ENCODE results near the gene PDE10A.

PDE10A gene

GRCh38 chr6:165456286-165456685 is 206.8 kb downstream of the PDE10A start:
- no peaks in the 10 kb centered on the region for H3K27me3 ChIP-seq (ENCODE audit: control insufficient read depth, insufficient read depth, low read length)
- no peaks in the 10 kb centered on the region for H3K4me1 ChIP-seq (ENCODE audit: control insufficient read depth, insufficient read depth, low read length)
- H3K9me3 ChIP-seq (ENCODE audit: control insufficient read depth, low read length), result no peaks in the 10 kb centered on the region
- H3K36me3 ChIP-seq (ENCODE audit: control insufficient read depth, insufficient read depth, low read length), result no peaks in the 10 kb centered on the region
- H3K9ac ChIP-seq (ENCODE audit: low read length), result no peak overlapping the region
- no peak overlapping the region for H3K4me3 ChIP-seq (ENCODE audit: low read length)

DNA sequence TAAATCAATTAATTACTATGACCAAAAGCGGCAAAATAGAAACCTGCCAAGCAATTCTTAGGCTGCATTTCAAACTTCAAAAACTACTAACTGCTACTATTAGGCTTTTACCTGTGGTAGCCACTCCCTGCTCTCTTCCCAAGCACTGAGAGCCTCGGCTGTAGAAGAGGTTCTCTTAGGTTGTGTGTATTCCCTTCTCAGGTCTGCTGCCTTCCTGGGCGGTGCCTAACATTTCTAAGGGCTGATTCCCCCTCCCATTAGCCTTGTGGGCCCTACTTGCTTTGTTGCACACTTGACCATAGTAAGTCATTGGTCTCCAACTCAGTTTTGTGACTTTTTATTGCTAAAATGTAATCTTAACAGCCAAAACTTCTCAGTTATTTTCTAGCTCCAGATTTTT is 207.6 kb downstream of the PDE10A start:
- no peaks in the 10 kb centered on the region for H3K36me3 ChIP-seq (ENCODE audit: control insufficient read depth, insufficient read depth, low read length)
- no peak overlapping the region for H3K4me3 ChIP-seq (ENCODE audit: low read length)
- no peaks in the 10 kb centered on the region for H3K9me3 ChIP-seq (ENCODE audit: control insufficient read depth, low read length)
- H3K4me1 ChIP-seq (ENCODE audit: control insufficient read depth, insufficient read depth, low read length), result no peaks in the 10 kb centered on the region
- no peaks in the 10 kb centered on the region for H3K27me3 ChIP-seq (ENCODE audit: control insufficient read depth, insufficient read depth, low read length)
- H3K9ac ChIP-seq (ENCODE audit: low read length), result no peak overlapping the region

DNA sequence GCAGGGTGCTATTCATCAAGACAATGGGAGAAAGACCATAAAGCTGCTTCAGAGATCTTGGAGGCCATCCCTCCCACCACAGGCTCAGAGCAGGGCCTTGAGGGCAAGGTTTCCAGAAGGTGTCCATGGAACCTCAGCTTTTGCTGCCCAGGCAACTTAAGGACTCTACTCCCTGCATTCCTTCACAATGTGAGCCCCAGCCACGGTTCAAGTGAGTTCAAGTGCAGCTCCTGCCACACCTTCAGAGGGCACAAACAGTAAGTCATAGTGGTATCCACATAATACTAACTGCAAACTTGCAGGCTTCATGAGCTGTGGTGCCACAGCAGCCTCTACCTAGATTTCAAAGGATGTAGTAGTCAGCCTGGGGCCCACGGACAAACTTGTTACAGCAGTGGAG is 209.6 kb downstream of the PDE10A start:
- H3K4me3 ChIP-seq (ENCODE audit: low read length), result no peak overlapping the region

DNA sequence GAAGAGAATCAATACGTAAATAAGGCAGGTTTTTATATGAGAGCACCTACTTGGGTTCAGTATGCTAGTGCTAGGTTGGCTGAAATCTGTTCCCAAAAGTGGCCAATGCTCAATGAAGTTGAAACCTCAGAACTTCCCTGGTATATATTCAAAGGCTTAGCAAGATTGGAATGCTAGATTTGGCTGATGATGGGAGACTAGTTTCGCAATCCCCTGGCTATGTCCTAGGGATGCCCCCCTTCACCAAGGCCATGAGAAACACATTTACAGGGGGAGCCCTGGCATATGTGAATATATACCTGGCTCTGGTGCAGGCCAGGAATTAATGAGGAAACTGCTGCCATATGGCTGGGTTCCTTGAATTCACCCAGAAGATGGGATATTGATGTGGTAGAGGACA is 211.2 kb downstream of the PDE10A start:
- no peaks in the 10 kb centered on the region for H3K36me3 ChIP-seq (ENCODE audit: control insufficient read depth, insufficient read depth, low read length)
- no peak overlapping the region for H3K4me3 ChIP-seq (ENCODE audit: low read length)
- no peaks in the 10 kb centered on the region for H3K9me3 ChIP-seq (ENCODE audit: control insufficient read depth, low read length)
- no peak overlapping the region for H3K9ac ChIP-seq (ENCODE audit: low read length)
- no peaks in the 10 kb centered on the region for H3K4me1 ChIP-seq (ENCODE audit: control insufficient read depth, insufficient read depth, low read length)
- no peaks in the 10 kb centered on the region for H3K27me3 ChIP-seq (ENCODE audit: control insufficient read depth, insufficient read depth, low read length)

More for the DNA sequence above, 209.6 kb downstream of the PDE10A start:
- H3K9ac ChIP-seq (ENCODE audit: low read length), result no peak overlapping the region
- no peaks in the 10 kb centered on the region for H3K27me3 ChIP-seq (ENCODE audit: control insufficient read depth, insufficient read depth, low read length)
- H3K4me1 ChIP-seq (ENCODE audit: control insufficient read depth, insufficient read depth, low read length), result no peaks in the 10 kb centered on the region
- H3K9me3 ChIP-seq (ENCODE audit: control insufficient read depth, low read length), result no peaks in the 10 kb centered on the region
- H3K36me3 ChIP-seq (ENCODE audit: control insufficient read depth, insufficient read depth, low read length), result no peaks in the 10 kb centered on the region

GRCh38 chr6:165448210-165448609 is 214.8 kb downstream of the PDE10A start:
- Histone ChIP-seq H3K36me3 (ENCODE audit: control insufficient read depth, insufficient read depth, low read length) (no peaks in the 10 kb centered on the region), H3K4me3 (ENCODE audit: low read length) (no peak overlapping the region), H3K27me3 (ENCODE audit: control insufficient read depth, insufficient read depth, low read length) (no peaks in the 10 kb centered on the region), H3K4me1 (ENCODE audit: control insufficient read depth, insufficient read depth, low read length) (no peaks in the 10 kb centered on the region), H3K9ac (ENCODE audit: low read length) (no peak overlapping the region), H3K9me3 (ENCODE audit: control insufficient read depth, low read length) (no peaks in the 10 kb centered on the region)

DNA sequence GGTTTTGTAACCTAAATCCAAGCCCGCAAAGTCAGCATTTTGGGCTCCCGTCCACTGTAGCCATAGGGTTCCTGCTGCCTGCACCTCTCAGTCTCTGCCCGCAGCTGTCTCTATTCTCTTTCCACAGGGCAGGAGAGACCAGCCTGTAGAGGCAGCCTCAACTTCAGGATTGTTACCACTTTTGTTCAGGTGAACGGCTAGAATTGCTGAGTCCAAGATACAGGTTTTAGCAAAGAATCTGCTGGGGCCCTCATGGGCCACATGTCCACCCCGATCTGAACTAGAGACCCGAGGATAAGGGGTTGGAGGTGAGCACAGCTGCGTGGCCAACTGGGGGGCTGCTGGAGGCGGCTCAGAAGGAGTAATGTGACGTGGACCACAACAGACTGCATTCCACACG is 215.9 kb downstream of the PDE10A start:
- Histone ChIP-seq H3K9ac (ENCODE audit: low read length) (no peak overlapping the region), H3K27me3 (ENCODE audit: control insufficient read depth, insufficient read depth, low read length) (no peaks in the 10 kb centered on the region), H3K36me3 (ENCODE audit: control insufficient read depth, insufficient read depth, low read length) (no peaks in the 10 kb centered on the region), H3K9me3 (ENCODE audit: control insufficient read depth, low read length) (no peaks in the 10 kb centered on the region), H3K4me1 (ENCODE audit: control insufficient read depth, insufficient read depth, low read length) (no peaks in the 10 kb centered on the region), H3K4me3 (ENCODE audit: low read length) (no peak overlapping the region)

- H3K4me1 ChIP-seq (ENCODE audit: control insufficient read depth, insufficient read depth, low read length), result no peaks in the 10 kb centered on the region
- no peaks in the 10 kb centered on the region for H3K36me3 ChIP-seq (ENCODE audit: control insufficient read depth, insufficient read depth, low read length)
- H3K9ac ChIP-seq (ENCODE audit: low read length), result no peak overlapping the region
- no peak overlapping the region for H3K4me3 ChIP-seq (ENCODE audit: low read length)
- H3K9me3 ChIP-seq (ENCODE audit: control insufficient read depth, low read length), result no peaks in the 10 kb centered on the region
- H3K27me3 ChIP-seq (ENCODE audit: control insufficient read depth, insufficient read depth, low read length), result no peaks in the 10 kb centered on the region
Measured at GRCh38 chr6:165446331-165446730, 216.7 kb downstream of the PDE10A start.

- H3K9ac ChIP-seq (ENCODE audit: low read length), result no peak overlapping the region
- H3K9me3 ChIP-seq (ENCODE audit: control insufficient read depth, low read length), result no peaks in the 10 kb centered on the region
- H3K27me3 ChIP-seq (ENCODE audit: control insufficient read depth, insufficient read depth, low read length), result no peaks in the 10 kb centered on the region
- H3K4me1 ChIP-seq (ENCODE audit: control insufficient read depth, insufficient read depth, low read length), result no peaks in the 10 kb centered on the region
- H3K4me3 ChIP-seq (ENCODE audit: low read length), result no peak overlapping the region
- H3K36me3 ChIP-seq (ENCODE audit: control insufficient read depth, insufficient read depth, low read length), result no peaks in the 10 kb centered on the region
Measured at GRCh38 chr6:165443462-165443861, 219.6 kb downstream of the PDE10A start.

DNA sequence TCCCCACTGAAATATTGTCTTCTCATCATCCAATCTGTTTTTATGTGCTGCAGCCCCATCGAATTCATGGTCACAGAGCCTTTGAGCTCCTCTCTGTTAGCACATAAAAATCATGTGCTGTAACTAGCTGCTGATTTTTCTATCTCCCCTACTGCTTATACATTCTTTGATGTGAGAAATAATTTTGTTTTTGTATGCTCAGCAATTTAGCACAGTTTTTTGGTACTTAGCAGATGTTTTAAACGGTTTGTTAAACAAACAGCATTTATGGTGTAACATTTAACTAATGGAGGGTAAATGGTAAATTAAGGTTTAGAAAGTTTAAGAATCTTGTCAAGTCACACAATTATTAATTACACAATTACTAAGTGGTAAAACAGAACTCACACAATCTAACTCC is 221.9 kb downstream of the PDE10A start:
- H3K4me1 ChIP-seq (ENCODE audit: control insufficient read depth, insufficient read depth, low read length), result no peaks in the 10 kb centered on the region
- H3K9me3 ChIP-seq (ENCODE audit: control insufficient read depth, low read length), result no peaks in the 10 kb centered on the region
- no peaks in the 10 kb centered on the region for H3K27me3 ChIP-seq (ENCODE audit: control insufficient read depth, insufficient read depth, low read length)
- no peak overlapping the region for H3K4me3 ChIP-seq (ENCODE audit: low read length)
- H3K36me3 ChIP-seq (ENCODE audit: control insufficient read depth, insufficient read depth, low read length), result no peaks in the 10 kb centered on the region
- H3K9ac ChIP-seq (ENCODE audit: low read length), result no peak overlapping the region

GRCh38 chr6:165439928-165440554 is 223.0 kb downstream of the PDE10A start:
- no peak overlapping the region for H3K4me3 ChIP-seq (ENCODE audit: low read length)
- H3K27me3 ChIP-seq (ENCODE audit: control insufficient read depth, insufficient read depth, low read length), result no peaks in the 10 kb centered on the region
- H3K9me3 ChIP-seq (ENCODE audit: control insufficient read depth, low read length), result no peaks in the 10 kb centered on the region
- no peaks in the 10 kb centered on the region for H3K36me3 ChIP-seq (ENCODE audit: control insufficient read depth, insufficient read depth, low read length)
- H3K4me1 ChIP-seq (ENCODE audit: control insufficient read depth, insufficient read depth, low read length), result no peaks in the 10 kb centered on the region
- H3K9ac ChIP-seq (ENCODE audit: low read length), result no peak overlapping the region

- H3K36me3 ChIP-seq (ENCODE audit: control insufficient read depth, insufficient read depth, low read length), result no peaks in the 10 kb centered on the region
- H3K27me3 ChIP-seq (ENCODE audit: control insufficient read depth, insufficient read depth, low read length), result no peaks in the 10 kb centered on the region
- no peak overlapping the region for H3K9ac ChIP-seq (ENCODE audit: low read length)
- H3K4me3 ChIP-seq (ENCODE audit: low read length), result no peak overlapping the region
- no peaks in the 10 kb centered on the region for H3K4me1 ChIP-seq (ENCODE audit: control insufficient read depth, insufficient read depth, low read length)
- no peaks in the 10 kb centered on the region for H3K9me3 ChIP-seq (ENCODE audit: control insufficient read depth, low read length)
Measured at GRCh38 chr6:165426892-165427291, 236.1 kb downstream of the PDE10A start.

DNA sequence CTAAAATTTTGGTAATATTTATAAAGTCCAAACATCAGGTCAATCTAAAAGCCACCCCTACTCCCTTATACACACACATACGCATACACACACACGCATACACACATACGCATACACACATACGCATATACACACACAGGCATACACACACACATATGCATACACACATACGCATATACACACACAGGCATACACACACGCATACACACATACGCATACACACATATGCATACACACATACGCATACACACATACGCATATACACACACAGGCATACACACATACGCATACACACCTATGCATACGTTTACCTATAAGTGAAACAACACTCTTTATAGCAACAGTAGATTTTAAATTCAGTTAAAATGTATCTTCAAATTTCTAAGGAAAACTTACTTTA is 240.8 kb downstream of the PDE10A start:
- Histone ChIP-seq H3K36me3 (ENCODE audit: control insufficient read depth, insufficient read depth, low read length) (no peaks in the 10 kb centered on the region), H3K4me1 (ENCODE audit: control insufficient read depth, insufficient read depth, low read length) (no peaks in the 10 kb centered on the region), H3K9me3 (ENCODE audit: control insufficient read depth, low read length) (no peaks in the 10 kb centered on the region), H3K9ac (ENCODE audit: low read length) (no peak overlapping the region), H3K4me3 (ENCODE audit: low read length) (no peak overlapping the region), H3K27me3 (ENCODE audit: control insufficient read depth, insufficient read depth, low read length) (no peaks in the 10 kb centered on the region)

GRCh38 chr6:165417278-165417865 is 245.7 kb downstream of the PDE10A start:
- H3K27me3 ChIP-seq (ENCODE audit: control insufficient read depth, insufficient read depth, low read length), result no peaks in the 10 kb centered on the region
- no peaks in the 10 kb centered on the region for H3K9me3 ChIP-seq (ENCODE audit: control insufficient read depth, low read length)
- no peak overlapping the region for H3K4me3 ChIP-seq (ENCODE audit: low read length)
- no peak overlapping the region for H3K9ac ChIP-seq (ENCODE audit: low read length)
- no peaks in the 10 kb centered on the region for H3K36me3 ChIP-seq (ENCODE audit: control insufficient read depth, insufficient read depth, low read length)
- H3K4me1 ChIP-seq (ENCODE audit: control insufficient read depth, insufficient read depth, low read length), result no peaks in the 10 kb centered on the region

Data from mucosa of stomach (tissue), 1 donor.